ENCODE measurements around the gene WASHC4.

WASHC4 gene, protein sequence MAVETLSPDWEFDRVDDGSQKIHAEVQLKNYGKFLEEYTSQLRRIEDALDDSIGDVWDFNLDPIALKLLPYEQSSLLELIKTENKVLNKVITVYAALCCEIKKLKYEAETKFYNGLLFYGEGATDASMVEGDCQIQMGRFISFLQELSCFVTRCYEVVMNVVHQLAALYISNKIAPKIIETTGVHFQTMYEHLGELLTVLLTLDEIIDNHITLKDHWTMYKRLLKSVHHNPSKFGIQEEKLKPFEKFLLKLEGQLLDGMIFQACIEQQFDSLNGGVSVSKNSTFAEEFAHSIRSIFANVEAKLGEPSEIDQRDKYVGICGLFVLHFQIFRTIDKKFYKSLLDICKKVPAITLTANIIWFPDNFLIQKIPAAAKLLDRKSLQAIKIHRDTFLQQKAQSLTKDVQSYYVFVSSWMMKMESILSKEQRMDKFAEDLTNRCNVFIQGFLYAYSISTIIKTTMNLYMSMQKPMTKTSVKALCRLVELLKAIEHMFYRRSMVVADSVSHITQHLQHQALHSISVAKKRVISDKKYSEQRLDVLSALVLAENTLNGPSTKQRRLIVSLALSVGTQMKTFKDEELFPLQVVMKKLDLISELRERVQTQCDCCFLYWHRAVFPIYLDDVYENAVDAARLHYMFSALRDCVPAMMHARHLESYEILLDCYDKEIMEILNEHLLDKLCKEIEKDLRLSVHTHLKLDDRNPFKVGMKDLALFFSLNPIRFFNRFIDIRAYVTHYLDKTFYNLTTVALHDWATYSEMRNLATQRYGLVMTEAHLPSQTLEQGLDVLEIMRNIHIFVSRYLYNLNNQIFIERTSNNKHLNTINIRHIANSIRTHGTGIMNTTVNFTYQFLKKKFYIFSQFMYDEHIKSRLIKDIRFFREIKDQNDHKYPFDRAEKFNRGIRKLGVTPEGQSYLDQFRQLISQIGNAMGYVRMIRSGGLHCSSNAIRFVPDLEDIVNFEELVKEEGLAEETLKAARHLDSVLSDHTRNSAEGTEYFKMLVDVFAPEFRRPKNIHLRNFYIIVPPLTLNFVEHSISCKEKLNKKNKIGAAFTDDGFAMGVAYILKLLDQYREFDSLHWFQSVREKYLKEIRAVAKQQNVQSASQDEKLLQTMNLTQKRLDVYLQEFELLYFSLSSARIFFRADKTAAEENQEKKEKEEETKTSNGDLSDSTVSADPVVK

DNA sequence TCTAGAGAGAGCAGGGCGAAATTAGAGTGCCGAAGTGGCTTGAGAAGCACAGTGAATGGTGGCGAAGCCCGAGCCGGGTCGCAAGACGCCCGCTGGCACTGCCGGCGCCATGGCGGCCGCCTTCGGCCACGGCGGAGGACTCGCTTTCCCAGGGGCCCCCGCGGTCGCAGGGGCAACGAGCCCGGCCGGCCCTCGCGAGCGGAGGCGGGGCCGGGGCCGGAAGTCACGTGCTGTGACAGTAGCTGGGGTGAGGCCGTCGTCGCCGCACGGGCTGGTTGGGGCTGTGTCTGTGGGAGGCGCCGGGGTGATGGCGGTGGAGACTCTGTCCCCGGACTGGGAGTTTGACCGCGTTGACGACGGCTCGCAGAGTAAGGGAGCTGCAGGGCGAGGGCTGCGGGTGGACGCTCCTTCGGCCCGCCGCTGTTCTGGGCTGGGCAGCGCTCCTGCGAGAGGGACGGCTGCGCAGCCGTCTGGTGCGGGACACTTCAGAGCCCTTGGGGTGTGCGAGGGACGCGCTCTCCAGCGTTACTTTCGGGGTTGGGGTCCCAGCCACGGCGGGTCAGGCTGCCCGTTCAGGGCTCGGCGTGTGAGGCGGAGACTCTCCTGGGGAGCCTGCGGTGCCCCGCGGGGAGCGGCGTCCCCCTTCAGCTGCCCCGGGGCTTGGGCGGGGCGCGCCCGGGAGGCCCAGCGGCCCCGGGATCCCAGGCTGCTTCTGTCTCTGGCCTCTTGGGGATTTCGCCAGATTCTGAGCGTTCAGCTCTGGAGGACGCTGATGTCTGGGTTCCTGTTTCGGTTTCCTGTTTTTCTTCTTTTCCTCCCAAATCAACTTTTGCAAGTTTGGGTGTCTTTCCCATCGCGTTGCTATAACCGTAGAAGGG, at the start of gene WASHC4:
TSS of gene WASHC4 (plus strand) at position 238 of the 878 bp plus-strand sequence. CDS start at position 308, 70 bp downstream.
- peak; percentile 92 for DNase-seq

DNA sequence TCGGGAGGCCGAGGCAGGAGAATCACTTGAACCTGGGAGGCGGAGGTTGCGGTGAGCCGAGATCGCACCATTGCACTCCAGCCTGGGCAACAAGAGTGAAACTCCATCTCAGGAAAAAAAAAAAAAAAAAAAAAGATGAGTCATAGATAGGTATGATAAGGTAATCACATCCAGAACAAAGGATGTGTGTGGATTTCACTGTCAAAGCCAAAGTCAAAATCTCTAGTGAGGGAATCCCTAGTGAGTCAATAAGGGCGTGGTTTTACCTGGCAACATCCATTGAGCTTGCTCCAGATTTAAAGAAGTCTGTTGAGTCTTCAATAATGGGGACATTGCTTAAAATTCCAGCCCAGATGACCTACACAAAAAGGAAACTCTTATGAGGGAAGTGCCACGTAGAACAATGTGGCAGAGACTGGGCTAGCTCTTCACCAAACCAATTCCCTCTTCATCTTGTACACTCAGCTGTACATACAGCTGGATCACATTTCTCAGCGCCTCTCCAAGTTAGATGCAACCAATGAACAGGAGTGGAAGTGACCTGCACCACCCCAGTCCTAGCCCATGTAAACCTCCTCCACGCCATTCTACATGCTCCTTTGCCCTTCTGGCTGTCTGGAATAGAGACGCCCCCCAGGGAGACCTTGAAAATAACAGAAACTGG, 46.7 kb upstream of the WASHC4 start:
- DNase-seq: no peak

DNA sequence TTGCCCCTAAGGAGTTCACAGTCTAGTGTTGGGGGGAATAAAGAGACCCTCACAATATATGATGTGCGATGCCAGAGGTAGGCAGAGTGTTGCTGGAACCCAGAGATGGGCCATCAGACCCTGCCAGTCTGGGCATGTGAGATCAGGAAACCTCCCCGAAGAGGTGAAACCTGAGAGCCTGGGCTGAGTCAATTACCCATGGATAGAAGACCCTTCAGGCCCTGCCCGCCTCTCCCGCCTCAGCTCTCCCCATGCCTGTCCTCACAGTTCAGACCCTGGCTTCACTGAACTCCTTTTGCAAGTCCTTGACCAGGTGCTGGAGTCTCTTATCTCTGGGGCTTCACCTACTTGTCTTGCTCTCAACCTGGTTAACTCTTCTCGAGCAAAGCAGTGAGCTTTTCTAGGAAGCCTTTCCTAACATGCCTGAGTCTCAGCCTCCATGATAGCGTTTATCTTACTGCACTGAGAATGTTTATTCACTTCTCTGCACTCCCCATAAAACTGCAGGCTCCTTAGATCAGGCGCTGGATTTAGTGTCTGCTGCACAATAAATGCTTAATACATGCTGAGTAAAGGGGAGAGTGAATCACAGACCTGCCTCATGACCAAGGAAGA, 42.9 kb upstream of the WASHC4 start:
- DNase-seq: no peak

DNA sequence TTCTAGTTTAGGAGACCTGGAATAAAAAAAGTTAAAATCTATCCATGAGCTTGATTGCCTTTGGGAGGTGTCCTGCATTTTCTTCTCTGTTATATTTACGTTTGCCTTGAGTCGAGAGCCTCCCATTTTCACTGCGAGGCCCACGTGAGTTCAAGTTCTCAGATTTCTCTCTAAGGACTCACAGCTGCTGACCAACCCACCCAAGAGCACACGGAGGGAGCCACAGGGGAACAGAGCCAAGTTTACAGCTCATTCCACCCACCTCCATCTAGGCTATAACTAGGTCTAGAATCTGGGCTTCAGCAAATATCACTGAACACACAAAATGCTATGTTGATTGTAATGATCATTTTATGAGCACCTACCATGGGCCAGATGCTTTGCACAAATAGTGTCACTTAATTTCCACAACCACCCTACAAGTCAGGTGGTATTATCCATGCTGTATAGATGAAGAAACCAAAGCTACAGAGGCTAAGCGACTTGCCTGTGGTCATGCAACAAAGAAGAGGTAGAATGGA, 40.0 kb upstream of the WASHC4 start:
- DNase-seq: no peak

DNA sequence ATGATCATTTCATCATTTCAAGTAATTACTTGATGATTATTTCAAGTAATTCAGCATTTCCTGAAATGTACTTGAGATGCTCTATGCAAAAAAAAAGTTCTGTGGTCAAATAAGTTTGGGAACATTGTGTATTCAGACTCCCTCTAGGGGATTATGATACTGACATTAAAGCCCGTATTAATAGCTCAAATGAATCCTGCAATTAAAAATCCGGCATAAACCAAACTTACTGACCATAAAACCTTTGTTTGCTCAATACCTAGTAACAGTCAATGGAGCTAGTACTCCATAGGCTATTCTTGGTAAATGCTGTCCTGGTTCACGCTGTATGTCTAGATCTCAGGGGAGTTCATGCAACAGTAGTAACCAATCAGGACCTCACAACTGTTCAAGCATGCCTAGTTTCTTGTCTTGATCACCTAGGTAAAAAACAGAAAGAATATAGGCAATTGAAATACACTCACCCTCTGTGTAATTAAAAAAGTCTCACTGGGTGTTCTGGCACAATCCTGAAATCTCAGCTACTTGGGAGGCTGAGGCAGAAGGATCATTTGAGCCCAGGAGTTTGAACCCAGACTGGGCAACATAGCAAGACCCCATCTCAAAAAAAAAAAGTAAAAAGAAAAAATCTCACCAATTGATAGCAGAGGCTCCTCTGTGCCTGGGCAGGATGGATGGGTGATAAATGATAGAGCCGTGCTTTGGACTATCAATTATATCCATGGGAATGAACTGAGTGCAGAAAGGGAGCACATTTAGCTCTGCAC, 37.4 kb upstream of the WASHC4 start:
- no peak for DNase-seq

DNA sequence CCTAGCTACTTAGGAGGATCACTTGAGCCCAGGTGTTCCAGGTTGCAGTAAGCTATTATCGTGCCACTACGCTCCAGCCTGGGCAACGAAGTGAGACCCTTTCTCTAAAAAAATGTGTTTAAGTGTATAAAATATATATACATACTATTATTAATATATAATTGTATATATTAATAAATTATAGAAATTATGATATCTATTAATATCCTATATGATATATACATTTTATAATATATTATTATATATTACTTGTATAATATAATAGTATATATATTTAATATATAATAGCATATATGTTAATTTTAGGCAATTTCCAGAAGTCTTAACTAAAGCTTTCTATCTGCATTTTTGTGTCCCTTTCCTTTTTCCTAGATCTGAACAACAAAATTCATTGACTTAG, 35.5 kb upstream of the WASHC4 start:
- no peak for DNase-seq

DNA sequence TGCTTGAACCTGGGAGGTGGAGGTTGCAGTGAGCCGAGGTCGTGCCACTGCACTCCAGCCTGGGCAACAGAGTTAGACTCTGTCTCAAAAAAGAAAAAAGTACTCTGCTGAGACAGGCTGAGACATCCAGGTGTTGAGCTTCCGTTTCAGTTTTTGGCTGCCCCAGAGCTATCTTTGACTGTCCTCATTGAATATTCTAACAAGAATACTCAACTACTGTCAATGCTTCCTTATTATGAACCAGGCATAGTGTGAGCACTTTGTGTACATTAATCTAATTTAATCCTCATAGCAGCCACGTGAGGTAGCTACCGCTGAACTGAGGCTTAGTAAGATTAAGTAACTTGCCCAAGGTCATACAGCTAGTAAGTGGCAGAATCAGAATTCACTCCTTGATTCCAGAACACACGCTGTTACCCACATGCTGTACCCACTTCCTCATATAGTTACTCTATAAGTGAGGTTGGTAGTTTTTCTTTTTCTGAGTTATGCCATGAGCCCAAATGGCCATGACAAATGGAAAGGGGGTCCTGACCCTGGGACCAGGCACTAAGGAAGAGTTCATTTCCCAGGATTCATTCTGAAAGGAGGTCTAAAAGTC, 34.5 kb upstream of the WASHC4 start:
- DNase-seq: no peak

DNA sequence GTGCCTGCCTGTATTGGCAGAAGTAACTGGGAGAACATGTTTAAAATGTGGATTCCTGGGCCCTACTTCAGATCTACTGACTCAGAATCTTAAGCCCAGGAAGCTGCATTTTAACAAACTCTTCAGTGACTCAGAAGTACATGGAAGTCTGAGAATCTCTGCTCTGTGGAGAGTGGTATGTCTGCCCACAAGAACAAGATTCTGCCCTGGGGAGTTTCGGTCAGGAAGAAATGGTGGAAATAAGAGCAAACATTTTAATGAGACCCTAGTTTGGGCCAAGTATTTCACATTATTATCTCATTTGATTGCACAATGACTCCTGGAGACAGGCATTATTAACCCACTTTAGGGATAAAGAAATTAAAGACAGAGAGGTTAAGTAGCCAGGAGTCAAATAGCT, 31.4 kb upstream of the WASHC4 start:
- DNase-seq: no peak

DNA sequence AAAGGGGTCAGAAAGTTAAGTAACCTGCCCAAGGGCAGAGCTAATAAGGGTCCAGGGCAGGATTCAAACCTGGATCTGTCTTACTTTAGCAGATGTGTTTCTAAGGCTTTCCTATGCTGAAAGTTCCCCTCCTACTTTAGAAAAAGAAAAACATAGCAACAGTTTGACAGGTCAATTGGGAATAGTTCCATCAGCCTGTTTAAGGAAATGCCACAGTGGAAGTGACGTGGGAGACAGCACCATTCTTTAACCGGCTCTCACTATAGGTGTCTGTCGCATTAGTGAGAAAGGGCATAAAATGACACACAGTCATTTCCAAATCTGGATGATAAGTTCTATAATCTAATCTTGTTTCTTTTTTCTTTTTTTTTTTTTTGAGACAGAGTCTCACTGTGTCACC, 30.6 kb upstream of the WASHC4 start:
- DNase-seq: no peak

DNA sequence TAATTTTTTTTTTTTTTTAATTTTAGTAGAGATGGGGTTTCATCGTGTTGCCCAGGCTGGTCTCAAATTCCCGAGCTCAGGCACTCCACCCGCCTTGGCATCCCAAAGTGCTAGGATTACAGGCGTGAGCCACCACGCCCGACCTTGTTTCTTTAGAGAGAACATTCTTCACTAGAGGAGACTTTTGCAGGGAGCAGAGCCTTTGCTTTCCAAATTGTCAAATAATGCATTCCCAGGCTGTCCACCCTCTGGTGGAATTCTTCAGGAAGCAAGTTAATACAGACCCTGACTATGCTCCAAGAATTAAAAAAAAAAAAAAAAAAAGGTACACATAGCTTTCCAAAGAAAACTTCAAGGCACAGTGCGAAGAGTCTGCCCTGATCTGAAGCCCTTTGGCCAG, 30.1 kb upstream of the WASHC4 start:
- DNase-seq: no peak

DNA sequence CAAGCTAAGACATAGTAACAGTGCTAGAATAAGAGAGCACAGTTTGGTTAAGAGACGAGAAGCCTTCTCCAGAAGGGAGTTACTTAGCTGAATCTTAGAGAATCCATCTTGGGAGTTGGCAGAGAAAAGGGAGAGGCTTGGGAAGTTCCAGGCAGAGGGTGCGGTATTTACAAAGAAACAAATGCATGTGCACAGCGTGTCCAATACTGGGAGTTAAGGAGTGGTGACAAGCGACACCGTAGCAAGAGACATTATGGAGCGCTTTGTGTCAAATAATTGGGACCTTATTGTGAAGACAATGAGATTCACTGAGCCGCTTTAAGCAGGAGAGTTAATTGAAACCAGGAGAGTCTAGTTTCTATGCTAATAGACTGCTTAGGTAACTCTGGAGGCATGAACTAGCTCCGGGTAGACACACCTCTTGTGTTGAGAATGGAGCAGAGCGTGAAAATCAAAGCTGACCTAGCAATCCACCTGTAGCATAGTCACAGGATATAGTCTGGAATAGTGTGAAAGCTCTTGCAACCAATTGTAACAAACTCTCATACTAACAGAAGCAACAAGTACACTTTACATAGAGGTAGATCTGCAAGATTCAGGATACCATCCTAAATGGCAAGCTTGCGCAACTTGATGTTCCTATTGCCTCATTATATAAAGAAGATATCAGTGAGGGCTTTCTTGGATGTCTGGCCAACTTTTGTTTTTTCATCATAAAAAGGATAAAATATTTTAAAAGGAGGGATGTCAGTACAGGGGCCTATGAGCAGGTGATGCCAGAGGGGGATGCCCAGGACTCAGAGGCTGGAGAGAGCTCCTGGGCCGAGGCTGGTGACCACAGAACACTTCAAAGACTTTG, 28.6 kb upstream of the WASHC4 start:
- DNase-seq: no peak

DNA sequence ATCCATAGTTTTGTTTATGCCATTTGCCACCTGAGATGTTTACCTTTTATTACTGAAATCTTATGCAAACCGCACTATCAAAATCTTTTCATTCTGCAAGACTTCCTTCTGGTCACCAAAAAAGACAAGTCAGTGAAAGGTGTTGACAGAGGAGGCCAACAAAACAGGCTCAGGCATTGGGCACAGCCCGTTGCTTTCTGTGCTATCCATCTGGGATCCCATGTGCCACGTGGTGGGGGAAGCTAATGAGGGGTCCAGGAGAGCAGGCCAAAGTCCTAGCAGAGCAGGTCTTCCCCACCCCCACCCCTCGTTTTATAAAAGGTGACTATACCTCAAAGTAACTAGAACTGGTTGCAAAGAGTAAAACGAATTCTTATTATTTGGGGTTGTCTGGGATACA, 24.5 kb upstream of the WASHC4 start:
- DNase-seq: no peak

DNA sequence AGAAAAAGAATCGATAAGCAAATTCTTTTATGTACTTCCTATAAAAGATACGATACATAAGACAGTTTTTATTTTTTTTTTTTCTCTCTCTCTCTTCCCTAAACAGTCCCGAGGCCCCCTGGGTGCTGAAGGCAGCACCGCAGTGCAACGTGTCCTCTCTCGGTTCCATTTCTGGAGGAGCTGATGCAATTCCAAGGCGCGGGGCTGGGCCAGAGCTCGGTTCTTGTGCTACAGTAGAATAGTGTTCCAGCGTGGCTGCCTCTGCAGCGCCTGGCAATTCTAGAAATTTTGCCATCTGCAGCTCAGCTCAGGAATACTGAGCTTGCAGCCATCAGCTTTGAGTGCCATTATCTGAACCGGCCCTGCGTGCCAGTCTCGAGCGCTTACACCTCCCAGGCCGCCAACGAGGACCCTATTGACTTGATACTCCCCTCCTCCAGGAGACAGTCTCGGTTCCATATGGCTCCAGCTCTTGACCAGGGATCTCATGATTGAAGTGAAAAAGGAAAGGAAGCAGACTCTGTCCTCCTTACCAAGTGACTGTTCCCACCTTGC, 23.9 kb upstream of the WASHC4 start:
- peak; percentile 23 for DNase-seq

DNA sequence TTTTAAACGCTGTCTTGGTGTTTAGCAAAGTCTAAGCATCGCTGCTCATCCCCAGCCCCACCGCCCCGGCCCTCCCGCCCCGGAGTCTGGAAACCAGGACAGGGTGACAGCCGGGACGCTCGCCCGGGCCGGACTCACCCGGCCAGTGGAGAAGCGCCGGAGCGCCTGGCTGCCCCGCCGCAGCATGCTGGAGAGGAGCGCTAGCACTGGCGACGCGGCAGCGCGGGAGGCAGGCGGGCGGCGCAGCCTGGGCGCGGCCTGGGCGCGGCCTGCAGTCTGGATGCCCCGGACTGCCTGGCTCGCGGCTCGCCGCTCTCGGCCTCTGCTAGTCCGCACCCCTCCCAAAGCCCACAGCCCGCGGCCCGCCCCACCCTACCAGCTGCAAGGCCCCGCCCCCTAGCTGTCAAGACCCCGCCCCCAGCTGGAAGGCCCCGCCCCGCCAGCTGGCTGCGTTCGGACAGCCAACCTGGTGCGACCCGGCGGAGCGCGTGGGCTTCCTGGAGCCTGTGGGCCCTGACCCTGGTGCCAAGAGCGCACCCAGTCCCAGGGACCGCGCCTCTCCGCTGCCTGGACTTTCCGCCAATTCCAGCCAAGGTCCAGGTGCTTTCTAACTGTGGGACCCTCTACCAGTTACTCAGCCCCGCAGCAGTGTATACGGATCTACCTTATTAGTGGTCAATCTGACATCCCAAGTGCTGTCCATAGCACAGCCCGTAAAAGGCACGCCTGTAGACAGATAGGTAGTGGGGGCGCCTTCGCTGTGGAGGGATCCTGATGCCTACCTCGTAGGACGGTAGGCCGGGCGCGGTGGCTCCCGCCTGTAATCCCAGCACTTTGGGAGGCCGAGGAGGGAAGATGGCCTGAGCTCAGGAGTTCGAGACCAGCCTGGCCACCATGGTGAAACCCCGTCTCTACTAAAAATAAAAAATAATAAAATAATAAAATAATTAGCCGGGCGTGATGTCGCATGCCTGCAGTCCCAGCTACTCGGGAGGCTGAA, 23.0 kb upstream of the WASHC4 start, which contains the start of gene ALDH1L2:
TSS of gene ALDH1L2 (minus strand) at position 208 of the 1,000 bp plus-strand sequence. CDS start at position 186, 22 bp downstream.
- peak; percentile 49 for DNase-seq

DNA sequence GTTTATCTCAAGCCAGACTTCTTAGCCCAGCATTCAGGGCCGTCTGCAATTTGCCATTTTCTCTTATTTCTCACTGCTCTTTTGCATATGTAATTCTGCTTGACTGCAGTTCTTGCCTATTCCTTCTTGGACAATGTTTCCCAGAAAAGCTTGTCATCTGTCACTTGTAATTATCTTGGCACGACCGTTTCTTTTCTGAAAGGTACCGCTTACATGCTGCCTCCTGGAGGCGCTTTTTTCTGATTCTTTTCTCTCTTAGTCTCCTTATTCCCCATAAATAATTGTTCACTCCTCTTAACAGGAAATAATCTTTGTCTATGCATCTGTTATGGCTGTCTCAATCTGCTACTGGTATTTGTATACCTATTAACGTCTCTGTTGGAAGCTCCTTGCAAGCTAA, 22.0 kb upstream of the WASHC4 start:
- DNase-seq: no peak

DNA sequence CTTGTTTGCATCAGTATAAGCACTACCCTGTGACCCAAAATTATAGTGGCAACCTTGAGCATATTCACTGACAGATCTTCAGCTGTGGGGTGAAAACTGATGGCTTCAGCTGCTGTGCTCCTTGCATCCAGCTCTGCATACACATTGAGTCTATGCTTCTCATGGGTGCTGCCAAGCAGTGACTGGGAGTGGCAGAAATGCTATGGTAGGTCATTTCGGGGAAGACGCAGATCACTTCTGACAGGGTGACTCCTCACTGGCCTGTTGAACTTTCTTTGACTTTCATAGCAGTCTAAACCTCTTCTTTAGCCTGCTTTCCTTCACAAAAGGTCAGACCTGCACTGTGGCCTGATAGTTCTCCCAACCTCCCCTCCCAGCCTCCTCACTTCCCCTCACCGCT, 17.7 kb upstream of the WASHC4 start:
- DNase-seq: no peak

DNA sequence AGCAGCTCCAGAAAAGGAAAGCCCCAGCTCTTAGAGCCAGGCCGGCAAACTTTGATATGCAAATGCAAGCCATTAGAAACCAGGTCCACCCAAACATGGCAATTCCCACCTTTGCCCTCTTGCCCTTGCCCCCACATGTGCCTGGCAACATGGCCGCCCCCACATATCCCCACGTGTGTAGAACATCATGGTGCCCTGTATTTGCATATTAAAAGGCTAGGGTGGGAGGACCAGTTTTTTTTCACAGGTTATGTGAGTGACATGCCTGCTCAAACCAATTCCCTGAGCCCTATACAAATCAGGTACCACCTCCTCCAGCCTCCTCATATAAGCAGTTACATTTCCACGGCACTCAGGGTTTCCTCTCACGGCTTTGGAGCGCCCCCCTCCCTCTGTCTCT, 17.2 kb upstream of the WASHC4 start:
- DNase-seq: no peak
